Sigmoid colon (tissue), 7 donors: ENCODE results near the gene TMBIM1. TPM values are rescaled to one million over a fixed set of nuclear protein-coding genes. Genes with fewer than 3 reads are reported as not detected.

Experiments
- DNase-seq: peaks from one replicate; pipeline ENCODE4 v3.0.0-alpha.2; 2019
- H3K27ac ChIP-seq, 4 donors: fragments of 200-600 bp; sonication (generic); one replicate each; pipeline ENCODE4 v1.5.1; 2016 to 2019; ENCODE audit warnings: mild to moderate bottlenecking in 1 of 4
- H3K27me3 ChIP-seq, 3 donors: fragments of 200-600 bp; sonication (generic); one replicate each; pipeline ENCODE4 v1.5.1; 2019; ENCODE audit warnings: mild to moderate bottlenecking in 1 of 3
- H3K36me3 ChIP-seq, 4 donors: fragments of 200-600 bp; sonication (generic); one replicate each; pipeline ENCODE4 v1.5.1; 2016 to 2019
- H3K4me1 ChIP-seq, 4 donors: fragments of 200-600 bp; sonication (generic); one replicate each; pipeline ENCODE4 v1.5.1; 2017 to 2019
- H3K4me3 ChIP-seq, 4 donors: fragments of 200-600 bp; sonication (generic); one replicate each; pipeline ENCODE4 v1.5.1; 2017 to 2019; ENCODE audit warnings: mild to moderate bottlenecking in 2 of 4, moderate library complexity in 1 of 4
- H3K9me3 ChIP-seq, 4 donors: fragments of 200-600 bp in 3 of 4; sonication (generic) in 3 of 4; one replicate each; pipeline versions ENCODE4 v1.5.1 to v1.6.1; 2013 to 2019
- EP300 ChIP-seq, 4 donors: sonication (generic); formaldehyde crosslinking; IDR thresholded peaks; one replicate each; pipeline ENCODE4 v1.6.1; 2017; ENCODE audit warnings: antibody characterized with exemption in 4 of 4
- POLR2A ChIP-seq, 2 donors: fragments of 450-650 bp; IDR thresholded peaks; one replicate each; pipeline ENCODE4 v1.6.1; 2016; ENCODE audit warnings: antibody characterized with exemption in 2 of 2, mild to moderate bottlenecking in 2 of 2, moderate library complexity in 2 of 2
- POLR2AphosphoS5 ChIP-seq, 4 donors: sonication (generic); formaldehyde crosslinking; IDR thresholded peaks; one replicate each; pipeline ENCODE4 v1.6.1; 2017; ENCODE audit warnings: antibody characterized with exemption in 4 of 4
- WGBS, 2 donors: extraction: QIAGEN DNeasy Blood & Tissue Kit; methylation state at CpG; one replicate each; pipeline ENCODE4 v1.1.7; 2013; 5-methylcytosine and 5-hydroxymethylcytosine counted together
- intact Hi-C: fragments of 100-400 bp; cut with DNase I; formaldehyde crosslinking; loops from one replicate; pipeline ENCODE4 v1.15.1; 2023
- polyA plus RNA-seq, 3 donors: library from polyadenylated mRNA; stranded (reverse); fragments of 200-250 nt; gene quantifications; one replicate each; pipeline ENCODE4 v1.2.3, GENCODE V29; 2013
- small RNA-seq, 3 donors: library from RNA; depleted of rRNA; stranded (forward); fragments of <200 nt; gene quantifications; one replicate each; pipeline ENCODE3, GENCODE V24; 2016
- total RNA-seq, 4 donors: library from RNA; depleted of rRNA; stranded (reverse); fragments of >200 nt; gene quantifications; one replicate each; pipeline ENCODE4 v1.1.0, GENCODE V29; 2016
- TF ChIP-seq, protein P1 (sequence below), 4 experiments: fragments of 450-650 bp in 3 of 4; fragments of 200-600 bp in 1 of 4; IDR thresholded peaks; one replicate each; pipeline ENCODE4 v1.5.1; 2016 to 2019; ENCODE audit warnings: antibody characterized with exemption in 4 of 4, mild to moderate bottlenecking in 3 of 4, moderate library complexity in 2 of 4
- donor health status: healthy with polysubstance abuse.
- donor health status: Bipolar disorder and iron deficiency.
- donor health status: healthy.

The TMBIM1 gene
- total and polyA plus RNA-seq, 7 donors, result 90.2 to 204 (median 139) TPM

DNA sequence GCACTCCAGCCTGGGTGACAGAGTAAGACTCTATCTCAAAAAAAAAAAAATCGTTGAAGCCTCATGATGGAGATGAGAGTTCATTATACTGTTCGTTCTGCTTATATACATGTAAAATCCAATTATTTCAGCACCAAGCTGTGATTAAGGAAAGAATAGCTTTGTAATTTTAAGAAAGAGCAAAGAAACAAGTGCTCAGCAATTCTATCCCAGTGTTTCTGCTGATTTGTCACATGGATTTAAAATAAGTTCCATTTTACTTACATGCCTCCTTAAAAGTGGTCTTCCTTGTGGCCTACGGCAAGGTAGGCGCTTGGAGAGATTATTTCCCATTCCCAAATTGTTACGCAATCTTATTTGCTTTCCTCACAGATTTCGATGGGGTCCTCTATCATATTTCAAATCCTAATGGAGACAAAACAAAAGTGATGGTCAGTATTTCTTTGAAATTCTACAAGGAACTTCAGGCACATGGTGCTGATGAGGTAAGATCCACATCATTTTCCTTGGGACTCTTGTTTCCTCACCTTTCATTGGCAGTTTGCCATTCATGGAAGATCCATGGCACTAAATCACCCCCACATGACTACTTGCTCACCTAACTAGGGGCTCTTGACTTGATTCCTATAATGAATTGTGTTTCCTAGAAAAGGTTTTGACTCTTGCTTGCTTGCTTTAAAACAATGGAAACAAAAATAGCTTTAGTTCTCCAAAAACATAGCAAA is 63.8 kb downstream of the TMBIM1 start:
- DNase-seq, result no peak
- Histone ChIP-seq H3K36me3 (peaks cover 0 to 91% (median 40%) of the 10 kb centered on the region in 4 donors), H3K9me3 (no peaks in the 10 kb centered on the region), H3K27me3 (no peaks in the 10 kb centered on the region), H3K4me3 (no peak overlapping the region), H3K27ac (peak overlapping the region; percentile 14 to 66 (median 50)), H3K4me1 (peaks cover 0 to 50% (median 32%) of the 10 kb centered on the region in 4 donors)
- 75 to 86% methylated on average over 6 of the region's 6 CpGs for WGBS, 2 donors
- TF ChIP-seq POLR2A (IDR thresholded peaks at IDR 0.05) (no peak), POLR2AphosphoS5 (IDR thresholded peaks at IDR 0.05) (no peak), EP300 (IDR thresholded peaks at IDR 0.05) (no peak)
- TF ChIP-seq, protein P1, sequence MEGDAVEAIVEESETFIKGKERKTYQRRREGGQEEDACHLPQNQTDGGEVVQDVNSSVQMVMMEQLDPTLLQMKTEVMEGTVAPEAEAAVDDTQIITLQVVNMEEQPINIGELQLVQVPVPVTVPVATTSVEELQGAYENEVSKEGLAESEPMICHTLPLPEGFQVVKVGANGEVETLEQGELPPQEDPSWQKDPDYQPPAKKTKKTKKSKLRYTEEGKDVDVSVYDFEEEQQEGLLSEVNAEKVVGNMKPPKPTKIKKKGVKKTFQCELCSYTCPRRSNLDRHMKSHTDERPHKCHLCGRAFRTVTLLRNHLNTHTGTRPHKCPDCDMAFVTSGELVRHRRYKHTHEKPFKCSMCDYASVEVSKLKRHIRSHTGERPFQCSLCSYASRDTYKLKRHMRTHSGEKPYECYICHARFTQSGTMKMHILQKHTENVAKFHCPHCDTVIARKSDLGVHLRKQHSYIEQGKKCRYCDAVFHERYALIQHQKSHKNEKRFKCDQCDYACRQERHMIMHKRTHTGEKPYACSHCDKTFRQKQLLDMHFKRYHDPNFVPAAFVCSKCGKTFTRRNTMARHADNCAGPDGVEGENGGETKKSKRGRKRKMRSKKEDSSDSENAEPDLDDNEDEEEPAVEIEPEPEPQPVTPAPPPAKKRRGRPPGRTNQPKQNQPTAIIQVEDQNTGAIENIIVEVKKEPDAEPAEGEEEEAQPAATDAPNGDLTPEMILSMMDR (IDR thresholded peaks at IDR 0.05), result no peak
- intact Hi-C loops, result no loop called here

DNA sequence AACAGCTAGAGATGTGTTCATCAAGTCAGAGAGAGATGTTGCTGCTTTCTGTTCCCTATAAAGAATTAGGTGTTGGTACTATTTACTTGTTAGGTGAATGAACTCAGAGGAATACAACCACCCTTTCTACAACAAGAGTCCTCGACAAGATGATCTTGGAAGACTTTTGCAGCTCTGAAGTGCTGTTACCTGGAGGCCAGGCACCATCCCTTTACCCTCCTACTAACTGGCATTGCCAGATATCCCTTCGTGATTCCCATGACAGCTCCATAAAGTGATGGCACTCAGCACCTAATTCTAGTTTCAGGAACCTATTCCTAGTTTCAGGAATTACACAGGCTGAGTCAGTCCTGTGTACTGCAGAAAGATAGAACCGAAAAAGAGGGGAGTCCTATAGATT is 65.4 kb downstream of the TMBIM1 start:
- no peak overlapping the region for H3K27ac ChIP-seq
- H3K4me1 ChIP-seq, result peaks cover 0 to 57% (median 43%) of the 10 kb centered on the region in 4 donors

More for the DNA sequence above, 65.4 kb downstream of the TMBIM1 start:
- intact Hi-C loops, result no loop called here
- 84 to 88% methylated on average over 3 of the region's 3 CpGs for WGBS, 2 donors
- H3K9me3 ChIP-seq, result no peaks in the 10 kb centered on the region
- TF ChIP-seq POLR2AphosphoS5 (IDR thresholded peaks at IDR 0.05) (no peak), EP300 (IDR thresholded peaks at IDR 0.05) (no peak), POLR2A (IDR thresholded peaks at IDR 0.05) (no peak)
- TF ChIP-seq, protein P1 (IDR thresholded peaks at IDR 0.05), result no peak
- H3K4me3 ChIP-seq, result no peak overlapping the region
- no peak for DNase-seq
- H3K36me3 ChIP-seq, result peaks cover 0 to 75% (median 28%) of the 10 kb centered on the region in 4 donors
- no peaks in the 10 kb centered on the region for H3K27me3 ChIP-seq

Small RNA genes within 50 kb of the gene (small RNA-seq; reads per million reads assigned to genes)
- 0 reads per million in 3 donors for gene MIR6810

Other genes starting within 250 kb of the TMBIM1 start
- gene RUFY4, start 223.2 kb downstream of the TMBIM1 start, total RNA-seq, result under 1 TPM in 2 of 4 donors, not detected in 2; 0.16 to 0.55 TPM
- under 1 TPM in 1 of 3 donors, not detected in 2; 0.73 TPM for gene RUFY4, start 223.2 kb downstream of the TMBIM1 start, polyA plus RNA-seq
- not detected for gene CXCR2, start 166.5 kb downstream of the TMBIM1 start, total RNA-seq
- gene CXCR2, start 166.5 kb downstream of the TMBIM1 start, polyA plus RNA-seq, result under 1 TPM; 0.12 to 0.60 (median 0.46) TPM
- gene CXCR1, start 125.5 kb downstream of the TMBIM1 start, total RNA-seq, result not detected
- 1 to 10 TPM in 1 of 3 donors, under 1 TPM in 2; 0.07 to 1.2 (median 0.46) TPM for gene CXCR1, start 125.5 kb downstream of the TMBIM1 start, polyA plus RNA-seq
- 100 to 1,000 TPM; 235 to 267 (median 258) TPM for gene ARPC2, start 75.3 kb downstream of the TMBIM1 start, total RNA-seq
- gene ARPC2, start 75.3 kb downstream of the TMBIM1 start, polyA plus RNA-seq, result 100 to 1,000 TPM; 366 to 517 (median 411) TPM
- 1 to 10 TPM; 3.1 to 7.1 (median 5.4) TPM for gene GPBAR1, start 31.5 kb downstream of the TMBIM1 start, total RNA-seq
- gene GPBAR1, start 31.5 kb downstream of the TMBIM1 start, polyA plus RNA-seq, result 1 to 10 TPM in 2 of 3 donors, under 1 TPM in 1; 0.60 to 2.5 (median 1.4) TPM
- 100 to 1,000 TPM in 1 of 4 donors, 10 to 100 TPM in 3; 85.7 to 103 (median 90.0) TPM for gene AAMP, start 22.4 kb downstream of the TMBIM1 start, total RNA-seq
- gene AAMP, start 22.4 kb downstream of the TMBIM1 start, polyA plus RNA-seq, result 100 to 1,000 TPM; 108 to 141 (median 138) TPM
- 10 to 100 TPM; 46.8 to 95.1 (median 69.1) TPM for gene PNKD, start 22.0 kb downstream of the TMBIM1 start, total RNA-seq
- 100 to 1,000 TPM; 112 to 199 (median 190) TPM for gene PNKD, start 22.0 kb downstream of the TMBIM1 start, polyA plus RNA-seq
- not detected for gene CATIP, start 64.4 kb upstream of the TMBIM1 start, total RNA-seq
- gene CATIP, start 64.4 kb upstream of the TMBIM1 start, polyA plus RNA-seq, result under 1 TPM in 1 of 3 donors, not detected in 2; 0.07 TPM
- 10 to 100 TPM; 13.8 to 19.0 (median 16.9) TPM for gene SLC11A1, start 89.8 kb upstream of the TMBIM1 start, total RNA-seq
- gene SLC11A1, start 89.8 kb upstream of the TMBIM1 start, polyA plus RNA-seq, result 1 to 10 TPM; 1.2 to 7.0 (median 1.6) TPM
- 10 to 100 TPM; 78.4 to 90.3 (median 80.7) TPM for gene CTDSP1, start 107.4 kb upstream of the TMBIM1 start, total RNA-seq
- 100 to 1,000 TPM in 2 of 3 donors, 10 to 100 TPM in 1; 75.1 to 120 (median 105) TPM for gene CTDSP1, start 107.4 kb upstream of the TMBIM1 start, polyA plus RNA-seq
- gene VIL1, start 126.6 kb upstream of the TMBIM1 start, total RNA-seq, result 1 to 10 TPM in 1 of 4 donors, under 1 TPM in 1, not detected in 2; 0.71 to 2.8 TPM
- 100 to 1,000 TPM; 111 to 172 (median 170) TPM for gene VIL1, start 126.6 kb upstream of the TMBIM1 start, polyA plus RNA-seq